ENCODE results near the gene SERAC1.

DNA sequence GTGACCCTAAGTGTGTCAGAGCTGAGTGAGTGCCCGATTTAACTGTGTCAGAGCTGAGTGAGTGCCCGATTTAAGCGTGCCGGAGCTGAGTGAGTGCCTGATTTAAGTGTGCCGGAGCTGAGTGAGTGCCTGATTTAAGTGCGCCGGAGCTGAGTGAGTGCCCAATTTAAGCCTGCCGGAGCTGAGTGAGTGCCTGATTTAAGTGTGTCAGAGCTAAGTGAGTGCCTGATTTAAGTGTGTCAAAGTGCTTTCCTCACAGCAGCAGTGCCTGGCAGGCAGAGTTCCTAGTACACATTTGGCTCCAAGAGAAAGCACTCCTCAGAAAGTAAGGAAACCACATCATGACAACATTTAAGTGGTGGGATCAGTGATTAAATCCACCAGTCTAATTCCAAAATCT, 13.2 kb downstream of the SERAC1 start:
- TF ChIP-seq, protein P1, sequence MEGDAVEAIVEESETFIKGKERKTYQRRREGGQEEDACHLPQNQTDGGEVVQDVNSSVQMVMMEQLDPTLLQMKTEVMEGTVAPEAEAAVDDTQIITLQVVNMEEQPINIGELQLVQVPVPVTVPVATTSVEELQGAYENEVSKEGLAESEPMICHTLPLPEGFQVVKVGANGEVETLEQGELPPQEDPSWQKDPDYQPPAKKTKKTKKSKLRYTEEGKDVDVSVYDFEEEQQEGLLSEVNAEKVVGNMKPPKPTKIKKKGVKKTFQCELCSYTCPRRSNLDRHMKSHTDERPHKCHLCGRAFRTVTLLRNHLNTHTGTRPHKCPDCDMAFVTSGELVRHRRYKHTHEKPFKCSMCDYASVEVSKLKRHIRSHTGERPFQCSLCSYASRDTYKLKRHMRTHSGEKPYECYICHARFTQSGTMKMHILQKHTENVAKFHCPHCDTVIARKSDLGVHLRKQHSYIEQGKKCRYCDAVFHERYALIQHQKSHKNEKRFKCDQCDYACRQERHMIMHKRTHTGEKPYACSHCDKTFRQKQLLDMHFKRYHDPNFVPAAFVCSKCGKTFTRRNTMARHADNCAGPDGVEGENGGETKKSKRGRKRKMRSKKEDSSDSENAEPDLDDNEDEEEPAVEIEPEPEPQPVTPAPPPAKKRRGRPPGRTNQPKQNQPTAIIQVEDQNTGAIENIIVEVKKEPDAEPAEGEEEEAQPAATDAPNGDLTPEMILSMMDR (IDR thresholded peaks at IDR 0.05; ENCODE audit: insufficient read depth, low read length), result no peak
- TF ChIP-seq GABPA (IDR thresholded peaks at IDR 0.05; ENCODE audit: low read depth) (no peak), POLR2AphosphoS5 (IDR thresholded peaks at IDR 0.05; ENCODE audit: low read depth) (no peak)
- TF ChIP-seq, protein P2, sequence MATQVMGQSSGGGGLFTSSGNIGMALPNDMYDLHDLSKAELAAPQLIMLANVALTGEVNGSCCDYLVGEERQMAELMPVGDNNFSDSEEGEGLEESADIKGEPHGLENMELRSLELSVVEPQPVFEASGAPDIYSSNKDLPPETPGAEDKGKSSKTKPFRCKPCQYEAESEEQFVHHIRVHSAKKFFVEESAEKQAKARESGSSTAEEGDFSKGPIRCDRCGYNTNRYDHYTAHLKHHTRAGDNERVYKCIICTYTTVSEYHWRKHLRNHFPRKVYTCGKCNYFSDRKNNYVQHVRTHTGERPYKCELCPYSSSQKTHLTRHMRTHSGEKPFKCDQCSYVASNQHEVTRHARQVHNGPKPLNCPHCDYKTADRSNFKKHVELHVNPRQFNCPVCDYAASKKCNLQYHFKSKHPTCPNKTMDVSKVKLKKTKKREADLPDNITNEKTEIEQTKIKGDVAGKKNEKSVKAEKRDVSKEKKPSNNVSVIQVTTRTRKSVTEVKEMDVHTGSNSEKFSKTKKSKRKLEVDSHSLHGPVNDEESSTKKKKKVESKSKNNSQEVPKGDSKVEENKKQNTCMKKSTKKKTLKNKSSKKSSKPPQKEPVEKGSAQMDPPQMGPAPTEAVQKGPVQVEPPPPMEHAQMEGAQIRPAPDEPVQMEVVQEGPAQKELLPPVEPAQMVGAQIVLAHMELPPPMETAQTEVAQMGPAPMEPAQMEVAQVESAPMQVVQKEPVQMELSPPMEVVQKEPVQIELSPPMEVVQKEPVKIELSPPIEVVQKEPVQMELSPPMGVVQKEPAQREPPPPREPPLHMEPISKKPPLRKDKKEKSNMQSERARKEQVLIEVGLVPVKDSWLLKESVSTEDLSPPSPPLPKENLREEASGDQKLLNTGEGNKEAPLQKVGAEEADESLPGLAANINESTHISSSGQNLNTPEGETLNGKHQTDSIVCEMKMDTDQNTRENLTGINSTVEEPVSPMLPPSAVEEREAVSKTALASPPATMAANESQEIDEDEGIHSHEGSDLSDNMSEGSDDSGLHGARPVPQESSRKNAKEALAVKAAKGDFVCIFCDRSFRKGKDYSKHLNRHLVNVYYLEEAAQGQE (IDR thresholded peaks at IDR 0.05; ENCODE audit: insufficient replicate concordance, low read depth), result no peak

Data from HL-60 (cell line).